ENCODE results near the gene PSAP.

- no peak for TF ChIP-seq CTCF (conservative IDR thresholded peaks at IDR 0.05; ENCODE audit: low read depth in 2 of 2)
- no peak for TF ChIP-seq EZH2 (IDR thresholded peaks at IDR 0.05; ENCODE audit: low read depth, unreplicated experiment)
- TF ChIP-seq REST (IDR thresholded peaks at IDR 0.05; ENCODE audit: unreplicated experiment) = no peak
- TF ChIP-seq POLR2AphosphoS5 (IDR thresholded peaks at IDR 0.05; ENCODE audit: low read depth) = no peak
- no peak for TF ChIP-seq NANOG (IDR thresholded peaks at IDR 0.05; ENCODE audit: borderline replicate concordance)
- TF ChIP-seq ZNF331 (CRISPR knock-in tag; IDR thresholded peaks at IDR 0.05; ENCODE audit: low read depth) = no peak
- no peak for TF ChIP-seq JUNB (IDR thresholded peaks at IDR 0.05; ENCODE audit: unreplicated experiment)
- TF ChIP-seq EZH2phosphoT487 (IDR thresholded peaks at IDR 0.05; ENCODE audit: unreplicated experiment) = no peak
- no peak for TF ChIP-seq STAT1 (IDR thresholded peaks at IDR 0.05; ENCODE audit: unreplicated experiment)
Observed at GRCh38 chr10:71809628-71810027, 41.4 kb downstream of the PSAP start.
